ENCODE results near the gene RUNX1. TPM values are rescaled to one million over a fixed set of nuclear protein-coding genes. Genes with fewer than 3 reads are reported as not detected.

The RUNX1 gene
- total and polyA plus RNA-seq, 2 of the 13 experiments (the other 11 are each of a cell fraction or from before 2014, with no cell fraction given) = 5.4 to 6.4 TPM

- BruUV-seq (replicated peaks) = no TSS peak
- DNase-seq (ENCODE audit: low spot score) = no peak
- Histone ChIP-seq H4K20me1 (ENCODE audit: insufficient read depth, low read length) (no peaks in the 10 kb centered on the region), H2AFZ (ENCODE audit: low read length) (no peak overlapping the region), H3K9ac (ENCODE audit: insufficient read depth, low read depth, low read length) (no peak overlapping the region), H3K4me3 (replicated peaks in 1 of 3; ENCODE audit: insufficient read depth in 1 of 3, low read depth in 2 of 3, low read length in 3 of 3) (no peak overlapping the region), H3K79me2 (ENCODE audit: insufficient read depth, low read length) (peaks cover 2% of the 10 kb centered on the region), H3K4me1 (ENCODE audit: insufficient read depth, low read length) (peaks cover 38% of the 10 kb centered on the region), H3K9me3 (ENCODE audit: low read length) (no peaks in the 10 kb centered on the region), H3K27me3 (ENCODE audit: control insufficient read depth in 1 of 2, insufficient read depth in 2 of 2, low read length in 2 of 2) (0 out of 5 replicates have a peak, but pooled peaks cover 0 to 8% of the 10 kb centered on the region in 2 experiments), H3K27ac (ENCODE audit: extremely low read length, insufficient read depth, low read length) (no peak overlapping the region), H3K4me2 (ENCODE audit: low read depth, low read length) (no peak overlapping the region), H3K36me3 (replicated peaks in 1 of 2; ENCODE audit: control insufficient read depth in 1 of 2, insufficient read depth in 2 of 2, low read length in 2 of 2) (no peaks in the 10 kb centered on the region)
- POLR2A ChIA-PET = interaction anchor here (1.2 kb wide), 1 partner anchor 144 kb away, joined by 5 read pairs; no protein-coding TSS in a partner anchor
- ATAC-seq = no peak
- intact Hi-C loops (cut with micrococcal nuclease; ENCODE audit: unreplicated experiment) = loop anchor here (2.0 kb wide), 1 partner anchor 1097 kb away; no protein-coding TSS in a partner anchor
- FAIRE-seq = no peak
- TF ChIP-seq ZNF180 (CRISPR knock-in tag; IDR thresholded peaks at IDR 0.05; ENCODE audit: borderline replicate concordance, low read depth) (no peak), ZBTB46 (CRISPR knock-in tag; IDR thresholded peaks at IDR 0.05; ENCODE audit: borderline replicate concordance) (no peak), ZNF615 (CRISPR knock-in tag; IDR thresholded peaks at IDR 0.05; ENCODE audit: borderline replicate concordance) (no peak), HMGA1 (CRISPR knock-in tag; conservative IDR thresholded peaks at IDR 0.05) (no peak), EZH2 (conservative IDR thresholded peaks at IDR 0.05; ENCODE audit: low read depth, low read length) (no peak), AHR (CRISPR knock-in tag; IDR thresholded peaks at IDR 0.05) (no peak), PAXIP1 (CRISPR knock-in tag; conservative IDR thresholded peaks at IDR 0.05) (no peak), SP5 (CRISPR knock-in tag; IDR thresholded peaks at IDR 0.05; ENCODE audit: borderline replicate concordance, low read depth) (no peak), ZNF609 (CRISPR knock-in tag; IDR thresholded peaks at IDR 0.05; ENCODE audit: borderline replicate concordance) (no peak), ZNF75D (CRISPR knock-in tag; IDR thresholded peaks at IDR 0.05; ENCODE audit: borderline replicate concordance) (no peak), ZNF775 (CRISPR knock-in tag; IDR thresholded peaks at IDR 0.05; ENCODE audit: borderline replicate concordance) (no peak)
- CTCF ChIA-PET (ENCODE audit: low intra/inter-chr PET ratio, low total read pairs) = no interaction called here
- in situ Hi-C loops (cut with HindIII; ENCODE audit: extremely low pct_ligation_motif_present, low pct_unique_long_range_greater_than_20kb) = loop anchor here (25.0 kb wide), 1 partner anchor 668 kb away; no protein-coding TSS in a partner anchor
- WGBS (ENCODE audit: low lambda C conversion rate) = 32% methylated on average over 8 of the region's 9 CpGs
Observed at GRCh38 chr21:34743831-34744230, 305.3 kb downstream of the RUNX1 start.

Measured in HepG2 (cell line).